Astrocyte (in vitro differentiated cells and primary cell): ENCODE measurements around the gene AVPR2. TPM values are rescaled to one million over a fixed set of nuclear protein-coding genes. Genes with fewer than 3 reads are reported as not detected.

Experiments
- DNase-seq: peaks from one replicate; pipeline ENCODE4 v3.0.0-alpha.2; 2010; ENCODE audit warnings: low read depth
- FAIRE-seq: peaks from 2 replicates; lab custom pipeline; 2011; peaks lifted over from hg19 to GRCh38; lab: Jason Lieb, UNC
- H2AFZ ChIP-seq: 2 replicates; pipeline ENCODE4 v1.6.0; 2012; ENCODE audit warnings: low read depth, low read length, inconsistent platforms
- H3K27ac ChIP-seq: 2 replicates; pipeline ENCODE4 v1.5.1; 2011; ENCODE audit warnings: low read depth, low read length, inconsistent platforms
- H3K27me3 ChIP-seq: 2 replicates; pipeline ENCODE4 v1.6.0; 2011; ENCODE audit warnings: low read length, inconsistent platforms; ENCODE audit not compliant: insufficient read depth
- H3K36me3 ChIP-seq: 2 replicates; pipeline ENCODE4 v1.5.1; 2011; ENCODE audit warnings: low read length, inconsistent platforms; ENCODE audit not compliant: insufficient read depth
- H3K4me1 ChIP-seq: 2 replicates; pipeline ENCODE4 v1.5.1; 2011; ENCODE audit warnings: low read length, inconsistent platforms; ENCODE audit not compliant: insufficient read depth
- H3K4me2 ChIP-seq: 2 replicates; pipeline ENCODE4 v1.6.0; 2012; ENCODE audit warnings: low read length, inconsistent platforms
- H3K4me3 ChIP-seq: 2 replicates; pipeline ENCODE4 v1.5.1; 2011; ENCODE audit warnings: low read depth, mild to moderate bottlenecking, low read length, inconsistent platforms; ENCODE audit not compliant: insufficient read depth
- H3K79me2 ChIP-seq: 2 replicates; pipeline ENCODE4 v1.6.0; 2012; ENCODE audit warnings: mild to moderate bottlenecking, low read length, inconsistent platforms; ENCODE audit not compliant: insufficient read depth
- H3K9ac ChIP-seq: 2 replicates; pipeline ENCODE4 v1.6.0; 2012; ENCODE audit warnings: mild to moderate bottlenecking, low read length, inconsistent platforms
- H3K9me3 ChIP-seq: 2 replicates; pipeline ENCODE4 v1.5.1; 2012; ENCODE audit warnings: low read depth, mild to moderate bottlenecking, low read length, inconsistent platforms; ENCODE audit not compliant: insufficient read depth
- H4K20me1 ChIP-seq: 2 replicates; pipeline ENCODE4 v1.6.0; 2012; ENCODE audit warnings: low read length, inconsistent platforms; ENCODE audit not compliant: insufficient read depth
- H3K27ac Mint-ChIP-seq: one replicate; pipeline ENCODE4 v1.8.0; 2021; ENCODE audit warnings: mild to moderate bottlenecking, mixed read lengths; ENCODE audit not compliant: unreplicated experiment
- H3K27me3 Mint-ChIP-seq: one replicate; pipeline ENCODE4 v1.8.0; 2021; ENCODE audit warnings: low read depth, mixed read lengths; ENCODE audit not compliant: unreplicated experiment
- H3K36me3 Mint-ChIP-seq: one replicate; pipeline ENCODE4 v1.8.0; 2021; ENCODE audit warnings: low read depth, mixed read lengths; ENCODE audit not compliant: unreplicated experiment
- H3K4me1 Mint-ChIP-seq: one replicate; pipeline ENCODE4 v1.8.0; 2021; ENCODE audit warnings: low read depth, mixed read lengths; ENCODE audit not compliant: unreplicated experiment
- H3K4me3 Mint-ChIP-seq: one replicate; pipeline ENCODE4 v1.8.0; 2021; ENCODE audit warnings: mild to moderate bottlenecking, moderate library complexity, mixed read lengths; ENCODE audit not compliant: unreplicated experiment
- H3K9me3 Mint-ChIP-seq: one replicate; pipeline ENCODE4 v1.8.0; 2021; ENCODE audit warnings: mild to moderate bottlenecking, mixed read lengths; ENCODE audit not compliant: unreplicated experiment
- EZH2 ChIP-seq: IDR thresholded peaks from 2 replicates; pipeline ENCODE4 v1.6.1; 2012; ENCODE audit warnings: mild to moderate bottlenecking, low read length, inconsistent platforms; ENCODE audit not compliant: insufficient read depth
- total RNA-seq: library from RNA; stranded (reverse); gene quantifications from 2 replicates; pipeline ENCODE4 v1.2.1, GENCODE V29; 2021
- TF ChIP-seq, protein P1 (sequence below): IDR thresholded peaks from 2 replicates; pipeline ENCODE4 v1.5.1; 2011; ENCODE audit warnings: low read depth, mild to moderate bottlenecking, inconsistent platforms, low read length, moderate library complexity; ENCODE audit not compliant: insufficient read depth

AVPR2 gene
- total RNA-seq, 1 donor from 2014 or later, result not detected

DNA sequence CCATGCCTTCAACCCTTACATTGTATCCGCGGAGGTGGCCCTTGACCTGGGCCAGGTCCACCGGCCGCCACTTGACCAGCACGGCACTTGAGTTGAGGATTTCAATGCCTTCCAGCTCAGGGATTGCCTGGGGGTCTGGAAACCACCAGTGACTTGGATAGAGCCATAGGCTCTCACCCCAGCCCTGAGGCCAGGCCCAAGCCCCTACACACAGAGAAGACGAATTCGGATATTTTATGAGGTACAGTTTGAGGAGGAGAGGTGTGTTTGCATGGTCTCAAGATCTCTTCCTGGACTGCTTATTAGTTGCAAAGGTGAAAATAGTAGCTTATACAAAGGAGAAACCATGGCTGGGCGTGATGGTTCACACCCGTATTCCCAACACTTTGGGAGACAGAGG, 38.8 kb upstream of the AVPR2 start:
- Histone ChIP-seq H3K27me3 (no peaks in the 10 kb centered on the region), H3K9ac (no peak overlapping the region), H3K4me2 (no peak overlapping the region), H3K4me1 (no peaks in the 10 kb centered on the region), H4K20me1 (no peaks in the 10 kb centered on the region), H3K36me3 (no peaks in the 10 kb centered on the region), H3K79me2 (no peaks in the 10 kb centered on the region), H3K4me3 (no peak overlapping the region), H2AFZ (no peak overlapping the region), H3K27ac (no peak overlapping the region), H3K9me3 (no peaks in the 10 kb centered on the region)
- Mint-ChIP-seq H3K27me3 (no peaks in the 10 kb centered on the region), H3K4me1 (no peaks in the 10 kb centered on the region), H3K9me3 (no peaks in the 10 kb centered on the region), H3K4me3 (no peak overlapping the region), H3K27ac (no peak overlapping the region), H3K36me3 (peaks cover 3% of the 10 kb centered on the region)
- TF ChIP-seq EZH2, result no peak
- TF ChIP-seq, protein P1, sequence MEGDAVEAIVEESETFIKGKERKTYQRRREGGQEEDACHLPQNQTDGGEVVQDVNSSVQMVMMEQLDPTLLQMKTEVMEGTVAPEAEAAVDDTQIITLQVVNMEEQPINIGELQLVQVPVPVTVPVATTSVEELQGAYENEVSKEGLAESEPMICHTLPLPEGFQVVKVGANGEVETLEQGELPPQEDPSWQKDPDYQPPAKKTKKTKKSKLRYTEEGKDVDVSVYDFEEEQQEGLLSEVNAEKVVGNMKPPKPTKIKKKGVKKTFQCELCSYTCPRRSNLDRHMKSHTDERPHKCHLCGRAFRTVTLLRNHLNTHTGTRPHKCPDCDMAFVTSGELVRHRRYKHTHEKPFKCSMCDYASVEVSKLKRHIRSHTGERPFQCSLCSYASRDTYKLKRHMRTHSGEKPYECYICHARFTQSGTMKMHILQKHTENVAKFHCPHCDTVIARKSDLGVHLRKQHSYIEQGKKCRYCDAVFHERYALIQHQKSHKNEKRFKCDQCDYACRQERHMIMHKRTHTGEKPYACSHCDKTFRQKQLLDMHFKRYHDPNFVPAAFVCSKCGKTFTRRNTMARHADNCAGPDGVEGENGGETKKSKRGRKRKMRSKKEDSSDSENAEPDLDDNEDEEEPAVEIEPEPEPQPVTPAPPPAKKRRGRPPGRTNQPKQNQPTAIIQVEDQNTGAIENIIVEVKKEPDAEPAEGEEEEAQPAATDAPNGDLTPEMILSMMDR, result no peak
- FAIRE-seq, result no peak
- DNase-seq, result no peak

DNA sequence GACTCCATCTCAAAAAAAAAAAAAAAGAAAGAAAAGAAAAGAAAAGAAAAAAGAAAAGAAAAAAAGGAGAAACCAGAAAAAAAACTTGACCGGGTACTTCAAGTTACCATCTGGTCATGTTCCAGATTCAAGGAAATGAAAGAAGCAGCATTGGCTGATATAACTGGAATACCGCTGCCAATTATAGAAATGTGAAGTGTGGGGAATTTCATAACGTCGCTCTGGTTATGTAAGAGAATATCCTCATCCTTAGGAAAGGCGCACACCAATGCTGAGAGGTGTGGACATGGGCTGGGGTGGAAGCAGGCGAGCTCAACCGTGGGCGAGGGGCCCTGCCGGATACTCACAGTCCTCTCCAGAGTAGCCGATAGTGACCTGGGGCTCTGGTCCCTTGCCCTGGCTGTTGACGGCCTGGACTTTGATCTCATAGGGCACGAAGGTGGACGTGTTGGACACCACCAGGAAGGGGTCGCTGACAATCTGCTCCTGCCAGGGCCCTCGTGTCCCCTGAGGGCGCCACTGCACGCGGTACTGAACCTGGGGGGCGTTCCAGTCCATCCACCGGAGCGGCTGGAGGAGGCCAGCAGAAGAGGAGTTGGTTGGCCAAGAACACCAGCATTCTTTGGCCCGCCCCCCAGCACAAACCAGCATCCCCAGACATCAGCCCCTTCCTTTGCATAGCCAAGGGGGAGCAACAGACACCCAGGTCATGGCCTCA, 38.0 kb upstream of the AVPR2 start:
- H3K9me3 Mint-ChIP-seq, result no peaks in the 10 kb centered on the region
- peaks cover 3% of the 10 kb centered on the region for H3K36me3 Mint-ChIP-seq
- no peak overlapping the region for H3K27ac Mint-ChIP-seq
- H3K79me2 ChIP-seq, result no peaks in the 10 kb centered on the region
- FAIRE-seq, result no peak
- DNase-seq, result no peak
- no peaks in the 10 kb centered on the region for H4K20me1 ChIP-seq
- H3K4me1 Mint-ChIP-seq, result peaks cover under 1% of the 10 kb centered on the region
- no peaks in the 10 kb centered on the region for H3K27me3 Mint-ChIP-seq
- no peak for TF ChIP-seq EZH2
- TF ChIP-seq, protein P1, result no peak
- H2AFZ ChIP-seq, result no peak overlapping the region
- no peak overlapping the region for H3K4me3 Mint-ChIP-seq
- H3K4me1 ChIP-seq, result no peaks in the 10 kb centered on the region
- no peak overlapping the region for H3K4me2 ChIP-seq
- H3K9me3 ChIP-seq, result no peaks in the 10 kb centered on the region
- no peaks in the 10 kb centered on the region for H3K27me3 ChIP-seq
- no peaks in the 10 kb centered on the region for H3K36me3 ChIP-seq
- no peak overlapping the region for H3K27ac ChIP-seq
- H3K4me3 ChIP-seq, result no peak overlapping the region
- no peak overlapping the region for H3K9ac ChIP-seq

DNA sequence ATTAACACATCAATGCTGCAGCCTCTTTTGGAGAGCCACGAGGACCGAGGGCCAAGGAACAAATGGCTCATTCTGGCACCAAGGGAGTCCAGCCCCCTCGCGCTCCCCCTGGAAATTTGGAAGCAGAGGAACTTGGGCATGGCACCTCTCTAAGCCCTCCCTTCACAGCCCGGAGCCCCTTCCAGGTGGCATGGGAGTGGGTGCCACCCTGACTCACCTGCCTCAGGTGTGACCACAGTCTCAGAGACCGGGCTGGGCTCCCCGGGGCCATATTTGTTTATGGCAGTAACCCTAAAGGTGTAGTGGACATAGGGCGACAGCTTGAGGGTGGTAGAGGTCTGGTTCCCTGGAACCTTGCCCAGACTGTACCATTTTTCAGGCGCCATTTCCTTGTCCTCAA, 37.3 kb upstream of the AVPR2 start:
- Mint-ChIP-seq H3K36me3 (peaks cover 3% of the 10 kb centered on the region), H3K4me1 (peaks cover 2% of the 10 kb centered on the region), H3K4me3 (no peak overlapping the region), H3K27ac (no peak overlapping the region), H3K27me3 (no peaks in the 10 kb centered on the region), H3K9me3 (no peaks in the 10 kb centered on the region)
- no peaks in the 10 kb centered on the region for H3K79me2 ChIP-seq
- no peak overlapping the region for H3K4me3 ChIP-seq
- no peak overlapping the region for H3K4me2 ChIP-seq
- DNase-seq (no peak), FAIRE-seq (no peak)
- no peaks in the 10 kb centered on the region for H3K9me3 ChIP-seq
- no peak for TF ChIP-seq EZH2
- TF ChIP-seq, protein P1, result no peak
- H3K4me1 ChIP-seq, result no peaks in the 10 kb centered on the region
- no peak overlapping the region for H3K9ac ChIP-seq
- no peaks in the 10 kb centered on the region for H3K36me3 ChIP-seq
- no peak overlapping the region for H3K27ac ChIP-seq
- H3K27me3 ChIP-seq, result no peaks in the 10 kb centered on the region
- H4K20me1 ChIP-seq, result no peaks in the 10 kb centered on the region
- no peak overlapping the region for H2AFZ ChIP-seq
